Caco-2 (cell line): ENCODE results near the gene PML. TPM values are rescaled to one million over a fixed set of nuclear protein-coding genes. Genes with fewer than 3 reads are reported as not detected.
"Not testable (repeated sequence)": the region's sequence is repeated elsewhere in the genome, so short reads cannot be mapped to it uniquely, and the experiment has no call there.

Source experiments
- BruUV-seq: library from RNA; stranded (reverse); fragments of 400-500 nt; replicated peaks from 2 replicates; lab custom pipeline; 2021; lab: Mats Ljungman, UMichigan
- CTCF ChIA-PET: fragments of 300-600 bp; sonication (Branson Sonifier 250); formaldehyde crosslinking; loops from one replicate; lab custom pipeline; 2022; ENCODE audit warnings: antibody characterized with exemption; lab: Charles Lee
- POLR2A ChIA-PET: fragments of 300-600 bp; sonication (Branson Sonifier 250); formaldehyde crosslinking; loops from one replicate; lab custom pipeline; 2022; ENCODE audit warnings: antibody characterized with exemption; lab: Charles Lee
- DNase-seq, 2 experiments: peaks; one replicate each; pipeline versions ENCODE4 v3.0.0 to v3.0.0-alpha.2; 2020 to 2022
- H3K27me3 ChIP-seq: replicated peaks from 2 replicates; pipeline ENCODE4 v1.6.0; 2011; ENCODE audit warnings: low read length; ENCODE audit not compliant: control insufficient read depth, insufficient read depth
- H3K36me3 ChIP-seq: 2 replicates; pipeline ENCODE4 v1.5.1; 2011; ENCODE audit warnings: low read length; ENCODE audit not compliant: control insufficient read depth, insufficient read depth
- H3K4me1 ChIP-seq: fragments of 250-450 bp; sonication (Bioruptor Pico); 2 replicates; pipeline ENCODE4 v1.5.1; 2020; ENCODE audit warnings: mild to moderate bottlenecking
- H3K4me3 ChIP-seq: 2 replicates; pipeline ENCODE4 v1.5.1; 2011; ENCODE audit warnings: low read depth, mild to moderate bottlenecking, control low read depth, low read length
- H3K9me3 ChIP-seq: fragments of 250-450 bp; sonication (Bioruptor Pico); 2 replicates; pipeline ENCODE4 v1.5.1; 2020; ENCODE audit warnings: mild to moderate bottlenecking, moderate library complexity
- H3K27ac Mint-ChIP-seq: one replicate; pipeline ENCODE4 v1.8.0; 2022; ENCODE audit warnings: mixed read lengths; ENCODE audit not compliant: unreplicated experiment
- H3K27me3 Mint-ChIP-seq: one replicate; pipeline ENCODE4 v1.8.0; 2022; ENCODE audit warnings: mixed read lengths; ENCODE audit not compliant: insufficient read depth, unreplicated experiment
- H3K36me3 Mint-ChIP-seq: one replicate; pipeline ENCODE4 v1.8.0; 2022; ENCODE audit warnings: mild to moderate bottlenecking, mixed read lengths; ENCODE audit not compliant: insufficient read depth, unreplicated experiment
- H3K4me1 Mint-ChIP-seq: one replicate; pipeline ENCODE4 v1.8.0; 2022; ENCODE audit warnings: low read depth, mixed read lengths; ENCODE audit not compliant: unreplicated experiment
- H3K4me3 Mint-ChIP-seq: one replicate; pipeline ENCODE4 v1.8.0; 2022; ENCODE audit warnings: mild to moderate bottlenecking, moderate library complexity, mixed read lengths; ENCODE audit not compliant: unreplicated experiment
- H3K9me3 Mint-ChIP-seq: one replicate; pipeline ENCODE4 v1.8.0; 2022; ENCODE audit warnings: mixed read lengths; ENCODE audit not compliant: unreplicated experiment
- intact Hi-C: fragments of 100-400 bp; cut with micrococcal nuclease; formaldehyde crosslinking; loops from one replicate; pipeline ENCODE4 v1.10.0; 2022; ENCODE audit not compliant: unreplicated experiment
- total RNA-seq: library from RNA; stranded (reverse); gene quantifications from 2 replicates; pipeline ENCODE4 v1.2.3, GENCODE V29; 2022

PML gene
- total RNA-seq, 1 experiment from 2014 or later, result 18.7 TPM

- H3K27ac Mint-ChIP-seq, DNase-seq, H3K9me3 Mint-ChIP-seq, H3K4me3 ChIP-seq, intact Hi-C loops, H3K4me1 ChIP-seq, CTCF ChIA-PET, H3K36me3 ChIP-seq, H3K4me1 Mint-ChIP-seq, H3K36me3 Mint-ChIP-seq, POLR2A ChIA-PET, H3K27me3 Mint-ChIP-seq, H3K4me3 Mint-ChIP-seq, BruUV-seq, H3K9me3 ChIP-seq, H3K27me3 ChIP-seq: not testable (repeated sequence)
These were observed 87.9 kb downstream of the PML start, which contains the start of gene GOLGA6A for GRCh38 chr15:74082450-74082849. TSS of gene GOLGA6A (minus strand) at chr15:74082550. CDS start at chr15:74082509, 41 bp downstream.

- BruUV-seq, H3K27ac Mint-ChIP-seq, POLR2A ChIA-PET: not testable (repeated sequence)
These were observed 100.1 kb downstream of the PML start for GRCh38 chr15:74094567-74094966.

GRCh38 chr15:74095610-74096009, 101.1 kb downstream of the PML start:
- H3K36me3 Mint-ChIP-seq, intact Hi-C loops, H3K9me3 Mint-ChIP-seq, H3K27me3 ChIP-seq, H3K36me3 ChIP-seq, CTCF ChIA-PET, H3K4me3 Mint-ChIP-seq, H3K27ac Mint-ChIP-seq, H3K27me3 Mint-ChIP-seq, H3K9me3 ChIP-seq, H3K4me1 ChIP-seq, BruUV-seq, H3K4me1 Mint-ChIP-seq, DNase-seq, H3K4me3 ChIP-seq, POLR2A ChIA-PET: not testable (repeated sequence)

More at GRCh38 chr15:74094567-74094966, 100.1 kb downstream of the PML start:
- H3K9me3 Mint-ChIP-seq, CTCF ChIA-PET, H3K9me3 ChIP-seq, intact Hi-C loops, H3K4me1 Mint-ChIP-seq, H3K27me3 Mint-ChIP-seq, H3K4me1 ChIP-seq, H3K4me3 ChIP-seq, H3K36me3 Mint-ChIP-seq, H3K4me3 Mint-ChIP-seq, H3K36me3 ChIP-seq, H3K27me3 ChIP-seq, DNase-seq: not testable (repeated sequence)

GRCh38 chr15:74096753-74097474, 102.4 kb downstream of the PML start:
- H3K9me3 Mint-ChIP-seq, H3K9me3 ChIP-seq, H3K4me1 ChIP-seq, H3K4me1 Mint-ChIP-seq, H3K27ac Mint-ChIP-seq, H3K4me3 ChIP-seq, H3K27me3 Mint-ChIP-seq, H3K27me3 ChIP-seq, H3K4me3 Mint-ChIP-seq, H3K36me3 Mint-ChIP-seq, CTCF ChIA-PET, H3K36me3 ChIP-seq, intact Hi-C loops, DNase-seq, BruUV-seq, POLR2A ChIA-PET: not testable (repeated sequence)

Other genes starting within 250 kb of the PML start
- gene INSYN1, start 241.4 kb upstream of the PML start, total RNA-seq, result 0.41 TPM in 1 of 2 replicates, not detected in the other
- not detected in 2 replicates for gene TBC1D21, start 121.2 kb upstream of the PML start, total RNA-seq
- 1.3 and 3.7 TPM in 2 replicates for gene LOXL1, start 68.3 kb upstream of the PML start, total RNA-seq
- 7.6 TPM in 2 replicates for gene STOML1, start 2.4 kb upstream of the PML start, total RNA-seq
- not detected in 2 replicates for gene GOLGA6A, start 87.8 kb downstream of the PML start, total RNA-seq
- not detected in 2 replicates for gene ISLR2, start 135.9 kb downstream of the PML start, total RNA-seq
- gene ISLR, start 179.0 kb downstream of the PML start, total RNA-seq, result not detected in 2 replicates
- gene STRA6, start 208.1 kb downstream of the PML start, total RNA-seq, result 2.1 and 3.1 TPM in 2 replicates
- not detected in 2 replicates for gene CCDC33, start 241.6 kb downstream of the PML start, total RNA-seq